ENCODE measurements around the gene TBX10.

The TBX10 gene

DNA sequence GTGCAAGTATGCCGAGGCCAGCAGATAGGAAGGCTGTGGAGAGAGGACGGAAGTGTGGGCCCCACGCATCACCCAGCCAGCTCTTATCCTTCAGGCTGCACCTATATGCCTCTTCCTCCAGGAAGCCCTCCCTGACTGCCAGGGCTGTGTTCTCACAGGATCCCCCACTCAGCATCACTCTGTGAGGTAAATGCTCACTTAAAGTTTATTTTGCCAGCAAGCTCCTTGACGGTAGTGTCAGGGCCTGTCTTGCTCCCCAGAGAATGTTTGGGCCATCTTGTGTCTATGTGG, 4.4 kb downstream of the TBX10 start:
- no peak overlapping the region for H4K12ac ChIP-seq (ENCODE audit: low read depth, low read length)
- no peak overlapping the region for H3K9ac ChIP-seq (ENCODE audit: low read length)
- no peak overlapping the region for H2AK5ac ChIP-seq (ENCODE audit: low read length)
- no peak overlapping the region for H3K27ac ChIP-seq (ENCODE audit: low read depth, low read length)
- H2BK120ac ChIP-seq (ENCODE audit: insufficient read depth, low read length, poor library complexity), result no peak overlapping the region
- no peak overlapping the region for H2AFZ ChIP-seq (ENCODE audit: insufficient read depth, low read length, poor library complexity)
- H3K9me3 ChIP-seq (ENCODE audit: insufficient read depth, low read depth, low read length), result peaks cover 7% of the 10 kb centered on the region
- H3K18ac ChIP-seq (ENCODE audit: low read length), result no peak overlapping the region
- H3K23ac ChIP-seq (ENCODE audit: low read length), result no peak overlapping the region
- no peak overlapping the region for H3K4ac ChIP-seq (ENCODE audit: low read depth, low read length)
- H2BK12ac ChIP-seq (ENCODE audit: low read length), result no peak overlapping the region
- H3K14ac ChIP-seq (ENCODE audit: low read length), result no peak overlapping the region
- no peak overlapping the region for H3K4me3 ChIP-seq (ENCODE audit: low read depth, low read length)
- H3K79me1 ChIP-seq (ENCODE audit: low read length), result peaks cover 4% of the 10 kb centered on the region
- H3K79me2 ChIP-seq (ENCODE audit: control insufficient read depth, insufficient read depth, low read length, poor library complexity), result no peaks in the 10 kb centered on the region
- H2BK5ac ChIP-seq (ENCODE audit: low read depth, low read length, poor library complexity), result no peak overlapping the region
- WGBS (ENCODE audit: extremely low coverage, insufficient coverage, insufficient read length), result no CpG with 5 or more reads among the region's 4 CpGs
- H3K4me2 ChIP-seq (ENCODE audit: low read length), result no peak overlapping the region
- H3K27me3 ChIP-seq (ENCODE audit: insufficient read depth, low read length), result no peaks in the 10 kb centered on the region
- H4K91ac ChIP-seq (ENCODE audit: low read depth, low read length), result no peak overlapping the region
- no peak for DNase-seq
- H3K36me3 ChIP-seq (ENCODE audit: control insufficient read depth in 1 of 2, insufficient read depth in 2 of 2, low read length in 2 of 2), result no peaks in the 10 kb centered on the region
- no peak overlapping the region for H4K8ac ChIP-seq (ENCODE audit: low read depth, low read length)
- peaks cover 4 to 5% of the 10 kb centered on the region in 2 experiments for H3K4me1 ChIP-seq (ENCODE audit: control insufficient read depth in 1 of 2, insufficient read depth in 2 of 2, low read length in 2 of 2)

DNA sequence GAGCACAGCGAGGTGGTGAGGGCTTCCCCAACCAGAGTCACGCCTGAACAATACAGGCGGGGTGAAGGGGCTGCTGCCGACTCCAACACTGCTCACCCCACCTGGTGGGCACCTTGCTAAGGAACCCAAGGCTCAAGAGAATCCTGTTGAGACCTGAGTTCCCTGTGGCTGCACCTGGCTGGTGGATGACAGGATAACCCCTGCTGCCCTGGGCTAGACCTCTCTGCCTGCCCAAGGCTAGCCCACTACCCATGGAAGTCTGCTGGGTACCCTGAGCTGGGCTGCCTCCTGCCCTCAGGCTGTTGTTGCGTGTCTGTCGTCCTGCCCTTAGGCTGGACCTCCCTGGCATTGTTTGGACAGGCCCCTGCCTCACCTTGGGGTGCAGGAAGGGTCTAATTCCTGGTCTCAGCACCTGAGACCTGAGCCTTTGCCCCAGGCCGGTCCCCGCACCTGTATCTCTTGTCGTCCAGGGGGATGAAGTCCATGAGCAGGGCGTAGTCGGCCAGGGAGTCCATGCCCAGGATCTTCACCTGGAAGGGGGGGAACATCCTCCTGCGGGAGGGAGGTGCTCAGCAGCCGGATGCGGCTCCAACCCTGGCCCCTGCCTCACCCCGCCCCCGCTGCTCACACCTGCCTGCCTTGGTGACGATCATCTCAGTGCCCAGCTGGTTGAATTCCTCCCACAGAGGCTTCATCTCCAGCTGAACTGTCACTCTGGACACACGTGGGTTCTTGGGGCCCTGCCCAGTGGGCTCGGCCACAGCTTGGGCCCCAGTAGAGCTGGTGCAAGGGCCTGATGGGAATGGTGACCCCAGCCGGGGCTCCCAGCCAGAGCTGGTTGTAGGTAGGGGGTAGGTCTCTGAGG, 5.0 kb downstream of the TBX10 start:
- H3K27ac ChIP-seq (ENCODE audit: low read depth, low read length), result no peak overlapping the region

DNA sequence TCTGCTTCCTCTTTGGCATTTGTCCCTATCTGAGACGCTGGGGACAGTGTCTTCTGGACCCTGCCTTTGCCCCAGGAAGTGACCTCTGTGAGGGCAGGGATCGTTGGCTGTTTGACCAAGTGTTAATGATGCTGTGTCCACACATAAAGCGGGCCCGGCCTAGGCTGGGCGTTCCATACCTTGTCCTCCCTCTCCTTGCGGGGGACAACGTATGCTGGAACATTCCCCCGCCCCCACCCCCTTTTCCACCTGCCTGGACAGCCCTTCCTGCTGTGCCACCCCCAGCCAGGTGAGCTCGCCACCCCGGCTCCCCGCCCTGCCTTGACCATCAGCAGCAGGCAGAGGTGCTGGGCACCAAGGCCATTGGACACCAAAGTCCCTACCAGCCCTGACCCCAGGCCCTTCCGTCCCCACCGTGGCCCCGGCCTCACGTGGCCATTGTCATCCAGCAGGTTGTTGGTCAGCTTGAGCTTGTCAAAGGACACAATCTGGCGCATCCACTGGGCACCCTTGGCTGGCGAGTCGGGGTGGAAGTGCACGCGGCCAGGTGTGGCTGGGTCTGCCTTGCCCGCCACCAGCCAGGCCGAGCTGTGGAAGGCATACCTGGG, 5.7 kb downstream of the TBX10 start:
- no peak overlapping the region for H3K9ac ChIP-seq (ENCODE audit: low read length)
- no peak overlapping the region for H2BK12ac ChIP-seq (ENCODE audit: low read length)
- H4K12ac ChIP-seq (ENCODE audit: low read depth, low read length), result no peak overlapping the region
- H3K27me3 ChIP-seq (ENCODE audit: insufficient read depth, low read length), result no peaks in the 10 kb centered on the region
- no peak overlapping the region for H2BK120ac ChIP-seq (ENCODE audit: insufficient read depth, low read length, poor library complexity)
- no peak overlapping the region for H2AFZ ChIP-seq (ENCODE audit: insufficient read depth, low read length, poor library complexity)
- H3K36me3 ChIP-seq (ENCODE audit: control insufficient read depth in 1 of 2, insufficient read depth in 2 of 2, low read length in 2 of 2), result no peaks in the 10 kb centered on the region
- no peak overlapping the region for H2BK5ac ChIP-seq (ENCODE audit: low read depth, low read length, poor library complexity)
- H3K23ac ChIP-seq (ENCODE audit: low read length), result no peak overlapping the region
- H3K14ac ChIP-seq (ENCODE audit: low read length), result no peak overlapping the region
- H4K8ac ChIP-seq (ENCODE audit: low read depth, low read length), result no peak overlapping the region
- H3K9me3 ChIP-seq (ENCODE audit: insufficient read depth, low read depth, low read length), result peaks cover 4% of the 10 kb centered on the region
- H3K79me2 ChIP-seq (ENCODE audit: control insufficient read depth, insufficient read depth, low read length, poor library complexity), result peaks cover 2% of the 10 kb centered on the region
- no peak overlapping the region for H3K27ac ChIP-seq (ENCODE audit: low read depth, low read length)
- no peak overlapping the region for H3K4ac ChIP-seq (ENCODE audit: low read depth, low read length)
- no peak overlapping the region for H4K91ac ChIP-seq (ENCODE audit: low read depth, low read length)
- H3K4me3 ChIP-seq (ENCODE audit: low read depth, low read length), result no peak overlapping the region
- WGBS (ENCODE audit: extremely low coverage, insufficient coverage, insufficient read length), result no CpG with 5 or more reads among the region's 22 CpGs
- no peak overlapping the region for H2AK5ac ChIP-seq (ENCODE audit: low read length)
- H3K4me1 ChIP-seq (ENCODE audit: control insufficient read depth in 1 of 2, insufficient read depth in 2 of 2, low read length in 2 of 2), result peaks cover 7 to 10% of the 10 kb centered on the region in 2 experiments
- no peak overlapping the region for H3K4me2 ChIP-seq (ENCODE audit: low read length)
- no peak overlapping the region for H3K18ac ChIP-seq (ENCODE audit: low read length)
- peaks cover 9% of the 10 kb centered on the region for H3K79me1 ChIP-seq (ENCODE audit: low read length)
- DNase-seq, result no peak

More for the DNA sequence above, 5.0 kb downstream of the TBX10 start:
- Histone ChIP-seq H2BK120ac (ENCODE audit: insufficient read depth, low read length, poor library complexity) (no peak overlapping the region), H4K91ac (ENCODE audit: low read depth, low read length) (no peak overlapping the region), H2BK12ac (ENCODE audit: low read length) (no peak overlapping the region), H3K9me3 (ENCODE audit: insufficient read depth, low read depth, low read length) (peaks cover 7% of the 10 kb centered on the region), H3K9ac (ENCODE audit: low read length) (no peak overlapping the region), H4K12ac (ENCODE audit: low read depth, low read length) (no peak overlapping the region), H3K4me3 (ENCODE audit: low read depth, low read length) (no peak overlapping the region), H3K18ac (ENCODE audit: low read length) (no peak overlapping the region), H3K4me2 (ENCODE audit: low read length) (no peak overlapping the region), H2AK5ac (ENCODE audit: low read length) (no peak overlapping the region), H3K14ac (ENCODE audit: low read length) (no peak overlapping the region), H3K36me3 (ENCODE audit: control insufficient read depth in 1 of 2, insufficient read depth in 2 of 2, low read length in 2 of 2) (no peaks in the 10 kb centered on the region), H3K79me1 (ENCODE audit: low read length) (peaks cover 6% of the 10 kb centered on the region), H2BK5ac (ENCODE audit: low read depth, low read length, poor library complexity) (no peak overlapping the region), H3K4ac (ENCODE audit: low read depth, low read length) (no peak overlapping the region), H3K27me3 (ENCODE audit: insufficient read depth, low read length) (no peaks in the 10 kb centered on the region), H3K4me1 (ENCODE audit: control insufficient read depth in 1 of 2, insufficient read depth in 2 of 2, low read length in 2 of 2) (peaks cover 4 to 6% of the 10 kb centered on the region in 2 experiments), H2AFZ (ENCODE audit: insufficient read depth, low read length, poor library complexity) (no peak overlapping the region), H3K23ac (ENCODE audit: low read length) (no peak overlapping the region), H4K8ac (ENCODE audit: low read depth, low read length) (no peak overlapping the region), H3K79me2 (ENCODE audit: control insufficient read depth, insufficient read depth, low read length, poor library complexity) (peaks cover under 1% of the 10 kb centered on the region)
- no CpG with 5 or more reads among the region's 20 CpGs for WGBS (ENCODE audit: extremely low coverage, insufficient coverage, insufficient read length)
- no peak for DNase-seq

DNA sequence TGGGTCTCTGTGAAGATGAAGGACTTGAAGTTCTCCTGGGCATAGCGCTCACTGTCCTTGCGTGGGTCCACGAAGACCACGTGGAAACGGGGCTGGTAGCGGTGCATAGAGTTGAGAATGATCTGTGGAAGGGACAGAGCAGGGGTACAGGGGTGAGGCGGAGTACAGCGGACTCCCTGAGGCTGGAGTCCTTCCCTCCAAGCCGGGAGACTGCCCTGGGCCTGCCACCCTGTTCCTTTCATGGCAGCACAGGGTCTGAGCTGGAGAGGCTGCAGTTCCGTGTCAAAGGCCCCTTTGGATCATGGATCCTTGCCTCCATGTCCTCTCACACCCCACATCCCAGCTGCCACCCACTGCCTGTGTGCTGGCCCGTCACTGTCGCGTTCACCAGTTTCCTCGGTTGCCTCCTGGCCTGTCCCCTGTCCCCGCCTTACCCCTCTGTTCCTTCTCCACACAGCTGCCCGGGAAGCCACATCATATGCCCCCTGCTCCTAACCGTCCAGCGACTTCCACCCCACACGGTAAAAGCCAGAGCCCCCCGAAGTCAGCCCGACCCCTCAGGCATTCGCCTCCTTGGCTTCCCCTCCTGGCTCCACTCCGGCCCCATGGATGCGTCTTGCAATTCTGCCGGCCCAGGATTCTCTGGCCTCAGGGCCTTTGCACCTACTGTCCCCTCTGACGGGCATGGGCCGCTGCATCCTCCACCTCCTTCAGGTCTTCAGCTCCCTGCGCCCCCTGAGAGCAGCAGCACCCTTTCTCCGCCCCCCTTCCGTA, 6.4 kb downstream of the TBX10 start:
- Histone ChIP-seq H3K4me2 (ENCODE audit: low read length) (no peak overlapping the region), H4K12ac (ENCODE audit: low read depth, low read length) (no peak overlapping the region), H3K27ac (ENCODE audit: low read depth, low read length) (no peak overlapping the region), H3K4me1 (ENCODE audit: control insufficient read depth in 1 of 2, insufficient read depth in 2 of 2, low read length in 2 of 2) (peaks cover 7 to 10% of the 10 kb centered on the region in 2 experiments), H3K79me2 (ENCODE audit: control insufficient read depth, insufficient read depth, low read length, poor library complexity) (peaks cover 2% of the 10 kb centered on the region), H3K9ac (ENCODE audit: low read length) (no peak overlapping the region), H4K91ac (ENCODE audit: low read depth, low read length) (no peak overlapping the region), H3K18ac (ENCODE audit: low read length) (no peak overlapping the region), H3K27me3 (ENCODE audit: insufficient read depth, low read length) (no peaks in the 10 kb centered on the region), H2AK5ac (ENCODE audit: low read length) (peak overlapping the region; percentile 26), H3K36me3 (ENCODE audit: control insufficient read depth in 1 of 2, insufficient read depth in 2 of 2, low read length in 2 of 2) (no peaks in the 10 kb centered on the region), H3K4me3 (ENCODE audit: low read depth, low read length) (no peak overlapping the region), H2BK12ac (ENCODE audit: low read length) (no peak overlapping the region), H3K23ac (ENCODE audit: low read length) (no peak overlapping the region), H2AFZ (ENCODE audit: insufficient read depth, low read length, poor library complexity) (no peak overlapping the region), H3K9me3 (ENCODE audit: insufficient read depth, low read depth, low read length) (peaks cover 2% of the 10 kb centered on the region), H3K4ac (ENCODE audit: low read depth, low read length) (no peak overlapping the region), H2BK120ac (ENCODE audit: insufficient read depth, low read length, poor library complexity) (no peak overlapping the region), H3K14ac (ENCODE audit: low read length) (no peak overlapping the region), H2BK5ac (ENCODE audit: low read depth, low read length, poor library complexity) (no peak overlapping the region), H4K8ac (ENCODE audit: low read depth, low read length) (no peak overlapping the region), H3K79me1 (ENCODE audit: low read length) (peaks cover 9% of the 10 kb centered on the region)
- no CpG with 5 or more reads among the region's 30 CpGs for WGBS (ENCODE audit: extremely low coverage, insufficient coverage, insufficient read length)
- DNase-seq, result no peak
